Breast epithelium (tissue), 3 donors: ENCODE data around the gene ASXL1.

ENCODE experiments used
- CTCF ChIP-seq, 3 donors: fragments of 450-650 bp; IDR thresholded peaks; one replicate each; pipeline ENCODE4 v1.5.1; 2016 to 2017; ENCODE audit warnings: antibody characterized with exemption in 3 of 3, mild to moderate bottlenecking in 3 of 3, moderate library complexity in 3 of 3
- POLR2A ChIP-seq: fragments of 450-650 bp; IDR thresholded peaks from one replicate; pipeline ENCODE4 v1.6.1; 2016; ENCODE audit warnings: antibody characterized with exemption, mild to moderate bottlenecking, moderate library complexity
- POLR2AphosphoS5 ChIP-seq, 3 donors: sonication (generic); formaldehyde crosslinking; IDR thresholded peaks; one replicate each; pipeline ENCODE4 v1.6.1; 2017; ENCODE audit warnings: antibody characterized with exemption in 3 of 3

GRCh38 chr20:32350421-32350820 is 7.7 kb upstream of the ASXL1 start:
- TF ChIP-seq CTCF (IDR thresholded peaks at IDR 0.05) (no peak), POLR2AphosphoS5 (IDR thresholded peaks at IDR 0.05) (no peak), POLR2A (no peak)
